ENCODE data around the gene SOCS3.

SOCS3 gene

GRCh38 chr17:78327880-78328279 is 32.0 kb downstream of the SOCS3 start:
- no peak for TF ChIP-seq SUZ12 (IDR thresholded peaks at IDR 0.05)
- TF ChIP-seq LEF1 (IDR thresholded peaks at IDR 0.05; ENCODE audit: borderline replicate concordance) = no peak
- no peak for TF ChIP-seq CTBP1 (IDR thresholded peaks at IDR 0.05; ENCODE audit: borderline replicate concordance)
- TF ChIP-seq FOXK2 (IDR thresholded peaks at IDR 0.05) = no peak
- TF ChIP-seq PKNOX1 (IDR thresholded peaks at IDR 0.05) = no peak
- no peak for TF ChIP-seq ZNF384 (IDR thresholded peaks at IDR 0.05)
- no peak for TF ChIP-seq ELF4 (IDR thresholded peaks at IDR 0.05)
- no peak for TF ChIP-seq TARDBP (IDR thresholded peaks at IDR 0.05)
- CTCF ChIA-PET = no interaction called here
- DNase-seq (ENCODE audit: extremely low spot score) = no peak
- POLR2A ChIA-PET = no interaction called here

GRCh38 chr17:78325076-78325687 is 34.7 kb downstream of the SOCS3 start:
- no peak for TF ChIP-seq ELF4 (IDR thresholded peaks at IDR 0.05)
- TF ChIP-seq TARDBP (IDR thresholded peaks at IDR 0.05) = no peak
- no peak for TF ChIP-seq NFRKB (IDR thresholded peaks at IDR 0.05)
- no peak for TF ChIP-seq LEF1 (IDR thresholded peaks at IDR 0.05; ENCODE audit: borderline replicate concordance)
- TF ChIP-seq FOXA1 (IDR thresholded peaks at IDR 0.05) = no peak
- no peak for TF ChIP-seq BHLHE40 (IDR thresholded peaks at IDR 0.05; ENCODE audit: borderline replicate concordance)
- TF ChIP-seq FOXM1 (IDR thresholded peaks at IDR 0.05; ENCODE audit: borderline replicate concordance) = no peak
- no peak for TF ChIP-seq FOXK2 (IDR thresholded peaks at IDR 0.05)
- TF ChIP-seq ARNT (IDR thresholded peaks at IDR 0.05) = no peak
- no peak for TF ChIP-seq ZNF384 (IDR thresholded peaks at IDR 0.05)
- TF ChIP-seq CTBP1 (IDR thresholded peaks at IDR 0.05; ENCODE audit: borderline replicate concordance) = no peak
- ChIA-PET POLR2A (no interaction called here), CTCF (interaction anchor here (1.0 kb wide), 1 partner anchor 120 kb away, joined by 4 read pairs; no protein-coding TSS in a partner anchor)
- DNase-seq (ENCODE audit: extremely low spot score) = no peak

GRCh38 chr17:78324391-78325075 is 35.3 kb downstream of the SOCS3 start:
- ChIA-PET CTCF (interaction anchor here (1.0 kb wide), 1 partner anchor 121 kb away, joined by 4 read pairs; no protein-coding TSS in a partner anchor), POLR2A (no interaction called here)
- TF ChIP-seq TARDBP (IDR thresholded peaks at IDR 0.05) (no peak), L3MBTL2 (conservative IDR thresholded peaks at IDR 0.05) (no peak), FOXM1 (IDR thresholded peaks at IDR 0.05; ENCODE audit: borderline replicate concordance) (no peak), ARNT (IDR thresholded peaks at IDR 0.05) (no peak)
- DNase-seq (ENCODE audit: extremely low spot score) = no peak

- no peak for DNase-seq (ENCODE audit: extremely low spot score)
- CTCF ChIA-PET = no interaction called here
- POLR2A ChIA-PET = no interaction called here
- TF ChIP-seq LEF1 (IDR thresholded peaks at IDR 0.05; ENCODE audit: borderline replicate concordance) = no peak
Measured at GRCh38 chr17:78323826-78324390, 36.0 kb downstream of the SOCS3 start.

GRCh38 chr17:78322858-78323455 is 36.9 kb downstream of the SOCS3 start:
- ChIA-PET CTCF (interaction anchor here (0.6 kb wide), 1 partner anchor 348 kb away, joined by 4 read pairs; no protein-coding TSS in a partner anchor), POLR2A (no interaction called here)
- no peak for DNase-seq (ENCODE audit: extremely low spot score)
- TF ChIP-seq NFRKB (IDR thresholded peaks at IDR 0.05) = no peak
- TF ChIP-seq LEF1 (IDR thresholded peaks at IDR 0.05; ENCODE audit: borderline replicate concordance) = no peak
- no peak for TF ChIP-seq ARNT (IDR thresholded peaks at IDR 0.05)
- no peak for TF ChIP-seq PKNOX1 (IDR thresholded peaks at IDR 0.05)
- TF ChIP-seq SP1 (IDR thresholded peaks at IDR 0.05) = no peak
- TF ChIP-seq ZNF384 (IDR thresholded peaks at IDR 0.05) = no peak
- no peak for TF ChIP-seq FOXM1 (IDR thresholded peaks at IDR 0.05; ENCODE audit: borderline replicate concordance)
- TF ChIP-seq L3MBTL2 (conservative IDR thresholded peaks at IDR 0.05) = no peak
- no peak for TF ChIP-seq HDGF (IDR thresholded peaks at IDR 0.05; ENCODE audit: borderline replicate concordance)
- TF ChIP-seq CTBP1 (IDR thresholded peaks at IDR 0.05; ENCODE audit: borderline replicate concordance) = no peak
- TF ChIP-seq BHLHE40 (IDR thresholded peaks at IDR 0.05; ENCODE audit: borderline replicate concordance) = no peak
- no peak for TF ChIP-seq TARDBP (IDR thresholded peaks at IDR 0.05)
- no peak for TF ChIP-seq FOXK2 (IDR thresholded peaks at IDR 0.05)
- no peak for TF ChIP-seq SUZ12 (IDR thresholded peaks at IDR 0.05)
- TF ChIP-seq FOXA1 (IDR thresholded peaks at IDR 0.05) = no peak
- no peak for TF ChIP-seq ELF4 (IDR thresholded peaks at IDR 0.05)

- ChIA-PET POLR2A (no interaction called here), CTCF (no interaction called here)
- TF ChIP-seq FOXK2 (IDR thresholded peaks at IDR 0.05) = no peak
- no peak for TF ChIP-seq NFRKB (IDR thresholded peaks at IDR 0.05)
- no peak for TF ChIP-seq L3MBTL2 (conservative IDR thresholded peaks at IDR 0.05)
- TF ChIP-seq HDGF (IDR thresholded peaks at IDR 0.05; ENCODE audit: borderline replicate concordance) = no peak
- no peak for TF ChIP-seq FOXM1 (IDR thresholded peaks at IDR 0.05; ENCODE audit: borderline replicate concordance)
- TF ChIP-seq SP1 (IDR thresholded peaks at IDR 0.05) = no peak
- TF ChIP-seq TARDBP (IDR thresholded peaks at IDR 0.05) = no peak
- no peak for TF ChIP-seq ZNF384 (IDR thresholded peaks at IDR 0.05)
- no peak for TF ChIP-seq CTBP1 (IDR thresholded peaks at IDR 0.05; ENCODE audit: borderline replicate concordance)
- TF ChIP-seq PKNOX1 (IDR thresholded peaks at IDR 0.05) = no peak
- no peak for DNase-seq (ENCODE audit: extremely low spot score)
Measured at GRCh38 chr17:78322327-78322857, 37.5 kb downstream of the SOCS3 start.
